ENCODE results near the gene CWF19L2. TPM values are rescaled to one million over a fixed set of nuclear protein-coding genes. Genes with fewer than 3 reads are reported as not detected.
"Not testable (repeated sequence)": the region's sequence is repeated elsewhere in the genome, so short reads cannot be mapped to it uniquely, and the experiment has no call there.

CWF19L2 gene
- 10 to 100 TPM; 14.9 to 47.3 (median 26.7) TPM for total RNA-seq

- H3K27me3 ChIP-seq = no peaks in the 10 kb centered on the region
- TF ChIP-seq EP300 (IDR thresholded peaks at IDR 0.05) = no peak
- peak; percentile 54 for TF ChIP-seq POLR2AphosphoS5 (IDR thresholded peaks at IDR 0.05)
- TF ChIP-seq CTCF (IDR thresholded peaks at IDR 0.05) = peak in 2 of 4 experiments; percentile 14 to 19
- peak in 1 of 2 donors; percentile 46 for TF ChIP-seq POLR2A (IDR thresholded peaks at IDR 0.05)
- H3K9me3 ChIP-seq = no peaks in the 10 kb centered on the region
- peak within 1 kb of the TSS; percentile 78 to 86 for H3K4me3 ChIP-seq
- peak within 1 kb of the TSS; percentile 73 to 86 (median 82) for H3K27ac ChIP-seq
- H3K36me3 ChIP-seq = peaks cover 0 to 23% of the 10 kb centered on the region in 2 donors
- peak; percentile 99 for ATAC-seq
- H3K4me1 ChIP-seq = peaks cover 7 to 23% (median 10%) of the 10 kb centered on the region in 3 donors
- 0% methylated on average over 21 to 29 of the region's 30 CpGs for WGBS, 2 donors (ENCODE audit: low coverage in 1 of 2)
Measured at GRCh38 chr11:107457558-107458271, at the start of gene CWF19L2. Gene CWF19L2 (minus strand): TSS chr11:107457825. CDS start chr11:107457816, 9 bp downstream.

GRCh38 chr11:107505647-107506225 lies 48.1 kb upstream of the CWF19L2 start:
- no peak for TF ChIP-seq CTCF (IDR thresholded peaks at IDR 0.05)
- no peak for TF ChIP-seq POLR2AphosphoS5 (IDR thresholded peaks at IDR 0.05)
- no peak for TF ChIP-seq POLR2A (IDR thresholded peaks at IDR 0.05)
- no peak for TF ChIP-seq EP300 (IDR thresholded peaks at IDR 0.05)
- Histone ChIP-seq H3K4me3 (no peak overlapping the region), H3K4me1 (peaks cover 0 to 8% (median 7%) of the 10 kb centered on the region in 3 donors), H3K36me3 (peaks cover 0 to 59% of the 10 kb centered on the region in 2 donors), H3K9me3 (peaks cover 0 to 7% (median 0%) of the 10 kb centered on the region in 3 donors), H3K27me3 (no peaks in the 10 kb centered on the region), H3K27ac (peak overlapping the region in 2 of 4 donors; percentile 8 to 20)
- ATAC-seq = no peak

- TF ChIP-seq EP300 (IDR thresholded peaks at IDR 0.05) = no peak
- no peak for TF ChIP-seq POLR2A (IDR thresholded peaks at IDR 0.05)
- no peak for TF ChIP-seq CTCF (IDR thresholded peaks at IDR 0.05)
- TF ChIP-seq POLR2AphosphoS5 (IDR thresholded peaks at IDR 0.05) = no peak
Measured at GRCh38 chr11:107504981-107505380, 47.4 kb upstream of the CWF19L2 start.

GRCh38 chr11:107501713-107502112 lies 44.1 kb upstream of the CWF19L2 start:
- Histone ChIP-seq H3K27me3 (no peaks in the 10 kb centered on the region), H3K4me1 (peaks cover 0 to 8% (median 7%) of the 10 kb centered on the region in 3 donors), H3K9me3 (peaks cover 0 to 7% (median 0%) of the 10 kb centered on the region in 3 donors), H3K36me3 (peaks cover 0 to 43% of the 10 kb centered on the region in 2 donors), H3K27ac (no peak overlapping the region), H3K4me3 (no peak overlapping the region)
- TF ChIP-seq EP300 (IDR thresholded peaks at IDR 0.05) (no peak), CTCF (IDR thresholded peaks at IDR 0.05) (no peak), POLR2AphosphoS5 (IDR thresholded peaks at IDR 0.05) (no peak), POLR2A (IDR thresholded peaks at IDR 0.05) (no peak)
- ATAC-seq = no peak
- WGBS, 2 donors (ENCODE audit: low coverage in 1 of 2) = 89 to 100% methylated on average over 1 of the region's 1 CpG

More at GRCh38 chr11:107504981-107505380, 47.4 kb upstream of the CWF19L2 start:
- peak overlapping the region in 2 of 4 donors; percentile 8 to 20 for H3K27ac ChIP-seq
- H3K27me3 ChIP-seq = no peaks in the 10 kb centered on the region
- WGBS, 2 donors (ENCODE audit: low coverage in 1 of 2) = 35 to 52% methylated on average over 5 of the region's 5 CpGs
- no peak for ATAC-seq
- H3K4me1 ChIP-seq = peaks cover 0 to 8% (median 7%) of the 10 kb centered on the region in 3 donors
- H3K9me3 ChIP-seq = peaks cover 0 to 7% (median 0%) of the 10 kb centered on the region in 3 donors
- H3K4me3 ChIP-seq = no peak overlapping the region
- H3K36me3 ChIP-seq = peaks cover 0 to 54% of the 10 kb centered on the region in 2 donors

GRCh38 chr11:107497371-107497770 lies 39.7 kb upstream of the CWF19L2 start:
- H3K27ac ChIP-seq, H3K27me3 ChIP-seq, H3K4me1 ChIP-seq, ATAC-seq, H3K9me3 ChIP-seq, H3K4me3 ChIP-seq: not testable (repeated sequence)
- WGBS, 2 donors (ENCODE audit: low coverage in 1 of 2) = 91 to 100% methylated on average over 4 to 6 of the region's 7 CpGs
- H3K36me3 ChIP-seq = peaks cover 0 to 16% of the 10 kb centered on the region in 2 donors
